ENCODE measurements around the gene IMPA2. TPM values are rescaled to one million over a fixed set of nuclear protein-coding genes. Genes with fewer than 3 reads are reported as not detected.
"Not testable (repeated sequence)": the region's sequence is repeated elsewhere in the genome, so short reads cannot be mapped to it uniquely, and the experiment has no call there.

The IMPA2 gene
- polyA plus RNA-seq, 4 donors, result 22.6 to 58.3 (median 36.8) TPM

- no peaks in the 10 kb centered on the region for H3K27me3 ChIP-seq (ENCODE audit: control insufficient read depth in 3 of 3, insufficient read depth in 3 of 3, low read length in 3 of 3)
- WGBS, 3 donors, result 82 to 90% (median 84%) methylated on average over 9 of the region's 9 CpGs
- H3K4me1 ChIP-seq (ENCODE audit: control insufficient read depth in 3 of 3, insufficient read depth in 2 of 3, low read depth in 1 of 3, low read length in 2 of 3), result no peaks in the 10 kb centered on the region
- DNase-seq (no peak), FAIRE-seq (no peak)
- no peak overlapping the region for H3K4me3 ChIP-seq (ENCODE audit: low read depth in 1 of 3, low read length in 3 of 3)
- no peaks in the 10 kb centered on the region for H3K36me3 ChIP-seq (ENCODE audit: control insufficient read depth in 3 of 3, insufficient read depth in 2 of 3, low read depth in 1 of 3, low read length in 3 of 3)
- peak overlapping the region in 1 of 3 donors; percentile 4 for H3K27ac ChIP-seq (ENCODE audit: low read depth in 1 of 3, low read length in 2 of 3)
- peaks cover 0 to 3% of the 10 kb centered on the region in 2 donors for H3K9me3 ChIP-seq (ENCODE audit: control insufficient read depth in 2 of 2, insufficient read depth in 1 of 2, low read depth in 1 of 2, low read length in 1 of 2)
Observed at GRCh38 chr18:11969904-11970835, 11.1 kb upstream of the IMPA2 start.

GRCh38 chr18:11970836-11971226, 10.5 kb upstream of the IMPA2 start:
- not testable (repeated sequence) for H3K4me1 ChIP-seq (ENCODE audit: control insufficient read depth in 3 of 3, insufficient read depth in 2 of 3, low read depth in 1 of 3, low read length in 2 of 3); FAIRE-seq; DNase-seq; H3K27ac ChIP-seq (ENCODE audit: low read depth in 1 of 3, low read length in 2 of 3); H3K4me3 ChIP-seq (ENCODE audit: low read depth in 1 of 3, low read length in 3 of 3); H3K9me3 ChIP-seq (ENCODE audit: control insufficient read depth in 2 of 2, insufficient read depth in 1 of 2, low read depth in 1 of 2, low read length in 1 of 2); H3K36me3 ChIP-seq (ENCODE audit: control insufficient read depth in 3 of 3, insufficient read depth in 2 of 3, low read depth in 1 of 3, low read length in 3 of 3); H3K27me3 ChIP-seq (ENCODE audit: control insufficient read depth in 3 of 3, insufficient read depth in 3 of 3, low read length in 3 of 3)
- 89 to 97% (median 96%) methylated on average over 8 of the region's 8 CpGs for WGBS, 3 donors

- H3K27ac ChIP-seq (ENCODE audit: low read depth in 1 of 3, low read length in 2 of 3), result no peak overlapping the region
- H3K4me3 ChIP-seq (ENCODE audit: low read depth in 1 of 3, low read length in 3 of 3), result no peak overlapping the region
- no peaks in the 10 kb centered on the region for H3K27me3 ChIP-seq (ENCODE audit: control insufficient read depth in 3 of 3, insufficient read depth in 3 of 3, low read length in 3 of 3)
- DNase-seq (peak in 1 of 2 donors; percentile 3), FAIRE-seq (no peak)
- WGBS, 3 donors, result 70 to 90% (median 80%) methylated on average over 30 to 35 of the region's 35 CpGs
- H3K9me3 ChIP-seq (ENCODE audit: control insufficient read depth in 2 of 2, insufficient read depth in 1 of 2, low read depth in 1 of 2, low read length in 1 of 2), result peaks cover 0 to 3% of the 10 kb centered on the region in 2 donors
- H3K4me1 ChIP-seq (ENCODE audit: control insufficient read depth in 3 of 3, insufficient read depth in 2 of 3, low read depth in 1 of 3, low read length in 2 of 3), result no peaks in the 10 kb centered on the region
- H3K36me3 ChIP-seq (ENCODE audit: control insufficient read depth in 3 of 3, insufficient read depth in 2 of 3, low read depth in 1 of 3, low read length in 3 of 3), result no peaks in the 10 kb centered on the region
Observed at GRCh38 chr18:11972371-11973174, 8.7 kb upstream of the IMPA2 start.

GRCh38 chr18:11974741-11975325, 6.5 kb upstream of the IMPA2 start:
- H3K9me3 ChIP-seq (ENCODE audit: control insufficient read depth in 2 of 2, insufficient read depth in 1 of 2, low read depth in 1 of 2, low read length in 1 of 2), result peaks cover 0 to 3% of the 10 kb centered on the region in 2 donors
- 76 to 84% (median 83%) methylated on average over 5 of the region's 5 CpGs for WGBS, 3 donors
- no peaks in the 10 kb centered on the region for H3K27me3 ChIP-seq (ENCODE audit: control insufficient read depth in 3 of 3, insufficient read depth in 3 of 3, low read length in 3 of 3)
- FAIRE-seq (no peak), DNase-seq (no peak)
- H3K36me3 ChIP-seq (ENCODE audit: control insufficient read depth in 3 of 3, insufficient read depth in 2 of 3, low read depth in 1 of 3, low read length in 3 of 3), result no peaks in the 10 kb centered on the region
- H3K4me1 ChIP-seq (ENCODE audit: control insufficient read depth in 3 of 3, insufficient read depth in 2 of 3, low read depth in 1 of 3, low read length in 2 of 3), result peaks cover 0 to 2% (median 0%) of the 10 kb centered on the region in 3 donors
- H3K27ac ChIP-seq (ENCODE audit: low read depth in 1 of 3, low read length in 2 of 3), result no peak overlapping the region
- no peak overlapping the region for H3K4me3 ChIP-seq (ENCODE audit: low read depth in 1 of 3, low read length in 3 of 3)

GRCh38 chr18:11975723-11976122, 5.6 kb upstream of the IMPA2 start:
- H3K9me3 ChIP-seq (ENCODE audit: control insufficient read depth in 2 of 2, insufficient read depth in 1 of 2, low read depth in 1 of 2, low read length in 1 of 2), result peaks cover 0 to 3% of the 10 kb centered on the region in 2 donors
- peaks cover 0 to 8% (median 0%) of the 10 kb centered on the region in 3 donors for H3K4me1 ChIP-seq (ENCODE audit: control insufficient read depth in 3 of 3, insufficient read depth in 2 of 3, low read depth in 1 of 3, low read length in 2 of 3)
- no peak overlapping the region for H3K4me3 ChIP-seq (ENCODE audit: low read depth in 1 of 3, low read length in 3 of 3)
- H3K27ac ChIP-seq (ENCODE audit: low read depth in 1 of 3, low read length in 2 of 3), result no peak overlapping the region
- no peaks in the 10 kb centered on the region for H3K36me3 ChIP-seq (ENCODE audit: control insufficient read depth in 3 of 3, insufficient read depth in 2 of 3, low read depth in 1 of 3, low read length in 3 of 3)
- 81 to 94% (median 93%) methylated on average over 2 of the region's 2 CpGs for WGBS, 3 donors
- DNase-seq (no peak), FAIRE-seq (no peak)
- H3K27me3 ChIP-seq (ENCODE audit: control insufficient read depth in 3 of 3, insufficient read depth in 3 of 3, low read length in 3 of 3), result no peaks in the 10 kb centered on the region

GRCh38 chr18:11976315-11977152, 4.8 kb upstream of the IMPA2 start:
- DNase-seq (peak in 1 of 2 donors; percentile 16), FAIRE-seq (no peak)
- Histone ChIP-seq H3K4me1 (ENCODE audit: control insufficient read depth in 3 of 3, insufficient read depth in 2 of 3, low read depth in 1 of 3, low read length in 2 of 3) (peaks cover 0 to 8% (median 0%) of the 10 kb centered on the region in 3 donors), H3K9me3 (ENCODE audit: control insufficient read depth in 2 of 2, insufficient read depth in 1 of 2, low read depth in 1 of 2, low read length in 1 of 2) (peaks cover 0 to 3% of the 10 kb centered on the region in 2 donors), H3K4me3 (ENCODE audit: low read depth in 1 of 3, low read length in 3 of 3) (no peak overlapping the region), H3K27ac (ENCODE audit: low read depth in 1 of 3, low read length in 2 of 3) (peak overlapping the region in 1 of 3 donors; percentile 9), H3K27me3 (ENCODE audit: control insufficient read depth in 3 of 3, insufficient read depth in 3 of 3, low read length in 3 of 3) (no peaks in the 10 kb centered on the region), H3K36me3 (ENCODE audit: control insufficient read depth in 3 of 3, insufficient read depth in 2 of 3, low read depth in 1 of 3, low read length in 3 of 3) (no peaks in the 10 kb centered on the region)
- WGBS, 3 donors, result 85 to 89% (median 87%) methylated on average over 13 of the region's 13 CpGs

- Histone ChIP-seq H3K9me3 (ENCODE audit: control insufficient read depth in 2 of 2, insufficient read depth in 1 of 2, low read depth in 1 of 2, low read length in 1 of 2) (peaks cover 0 to 3% of the 10 kb centered on the region in 2 donors), H3K4me1 (ENCODE audit: control insufficient read depth in 3 of 3, insufficient read depth in 2 of 3, low read depth in 1 of 3, low read length in 2 of 3) (peaks cover 0 to 9% (median 0%) of the 10 kb centered on the region in 3 donors), H3K27ac (ENCODE audit: low read depth in 1 of 3, low read length in 2 of 3) (no peak overlapping the region), H3K4me3 (ENCODE audit: low read depth in 1 of 3, low read length in 3 of 3) (no peak overlapping the region), H3K36me3 (ENCODE audit: control insufficient read depth in 3 of 3, insufficient read depth in 2 of 3, low read depth in 1 of 3, low read length in 3 of 3) (no peaks in the 10 kb centered on the region), H3K27me3 (ENCODE audit: control insufficient read depth in 3 of 3, insufficient read depth in 3 of 3, low read length in 3 of 3) (no peaks in the 10 kb centered on the region)
- FAIRE-seq (no peak), DNase-seq (no peak)
- 70 to 84% (median 82%) methylated on average over 3 of the region's 3 CpGs for WGBS, 3 donors
Observed at GRCh38 chr18:11977153-11977466, 4.2 kb upstream of the IMPA2 start.

Data from small intestine (tissue), 7 donors.